SJSA1 (cell line): ENCODE results near the gene FGFR2. TPM values are rescaled to one million over a fixed set of nuclear protein-coding genes. Genes with fewer than 3 reads are reported as not detected.

ENCODE experiments used
- DNase-seq, 2 experiments: peaks; one replicate each; pipeline ENCODE4 v3.0.0-alpha.2; 2015 to 2020; ENCODE audit warnings: low spot score in 2 of 2, low read depth in 1 of 2
- H3K27ac ChIP-seq: fragments of 250-450 bp; sonication (Bioruptor Pico); 2 replicates; pipeline ENCODE4 v1.5.1; 2020; ENCODE audit warnings: mild to moderate bottlenecking, moderate library complexity
- H3K27me3 ChIP-seq: fragments of 250-450 bp; sonication (Bioruptor Pico); replicated peaks from 2 replicates; pipeline ENCODE4 v1.5.1; 2020; ENCODE audit warnings: mild to moderate bottlenecking, moderate library complexity
- H3K36me3 ChIP-seq: fragments of 250-450 bp; sonication (Bioruptor Pico); 2 replicates; pipeline ENCODE4 v1.5.1; 2020; ENCODE audit warnings: mild to moderate bottlenecking
- H3K4me1 ChIP-seq: fragments of 250-450 bp; sonication (Bioruptor Pico); replicated peaks from 2 replicates; pipeline ENCODE4 v1.6.1; 2021; ENCODE audit warnings: mild to moderate bottlenecking
- H3K4me3 ChIP-seq: fragments of 250-450 bp; sonication (Bioruptor Pico); 2 replicates; pipeline ENCODE4 v1.5.1; 2020; ENCODE audit warnings: mild to moderate bottlenecking
- H3K9me3 ChIP-seq: fragments of 250-450 bp; sonication (Bioruptor Pico); replicated peaks from 2 replicates; pipeline ENCODE4 v1.5.1; 2020; ENCODE audit warnings: mild to moderate bottlenecking
- total RNA-seq: library from RNA; depleted of rRNA; stranded (reverse); fragments of >200 nt; shearing (Covaris generic); gene quantifications from 2 replicates; pipeline ENCODE4 v1.2.3, GENCODE V29; 2014

Gene FGFR2
- total RNA-seq, 1 experiment from 2014 or later: 1.1 TPM

DNA sequence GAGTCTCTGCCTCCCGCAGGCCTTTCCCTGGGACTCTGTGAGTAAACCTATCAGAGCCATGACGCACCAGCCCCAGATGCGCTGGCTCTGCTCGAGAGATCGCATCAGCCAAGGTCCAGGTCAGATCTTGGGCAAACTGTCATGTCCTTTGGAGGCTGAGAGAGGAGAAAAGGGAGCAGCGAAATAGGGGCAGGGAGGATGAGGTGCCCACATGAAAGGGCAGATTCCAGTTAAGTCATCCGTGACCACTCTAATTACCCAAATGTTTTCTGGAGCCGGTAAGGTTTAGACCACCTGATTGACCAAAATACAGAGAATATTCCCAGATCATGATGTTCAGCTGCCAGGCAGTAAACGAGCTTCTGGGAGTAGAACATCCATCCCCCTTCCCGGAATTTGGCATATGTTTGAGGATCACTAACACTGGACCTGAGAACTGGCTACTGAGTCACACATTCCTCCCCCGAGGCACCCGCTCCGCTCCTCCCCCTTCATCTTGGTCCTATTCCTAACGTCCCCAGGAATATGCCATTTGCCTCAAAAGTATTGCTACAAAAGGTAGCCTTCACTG is 88.0 kb downstream of the FGFR2 start:
- no peaks in the 10 kb centered on the region for H3K27me3 ChIP-seq
- no peak for DNase-seq
- H3K9me3 ChIP-seq: no peaks in the 10 kb centered on the region

DNA sequence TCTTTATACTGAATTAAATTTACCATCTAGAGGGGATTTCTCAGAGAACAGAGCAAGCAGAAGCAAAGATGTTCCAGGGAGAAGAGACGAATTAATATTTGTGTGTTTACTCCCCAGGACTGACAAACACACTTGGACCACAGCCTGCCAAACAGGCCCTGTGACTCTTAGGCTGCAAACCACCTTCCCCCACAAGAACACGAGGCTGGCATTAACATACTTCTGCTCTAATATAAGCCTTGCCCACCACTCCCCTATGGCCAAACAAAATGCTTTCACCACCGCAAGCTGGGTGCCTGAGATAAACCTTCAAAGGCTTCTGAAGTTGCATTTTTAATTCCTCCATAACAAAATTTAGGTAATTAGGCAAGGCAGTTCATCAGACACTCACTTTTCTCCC is 88.4 kb downstream of the FGFR2 start:
- DNase-seq: no peak
- no peaks in the 10 kb centered on the region for H3K36me3 ChIP-seq

More for the DNA sequence above, 88.0 kb downstream of the FGFR2 start:
- H3K4me1 ChIP-seq: no peaks in the 10 kb centered on the region
- H3K4me3 ChIP-seq: no peak overlapping the region
- no peaks in the 10 kb centered on the region for H3K36me3 ChIP-seq
- H3K27ac ChIP-seq: no peak overlapping the region

DNA sequence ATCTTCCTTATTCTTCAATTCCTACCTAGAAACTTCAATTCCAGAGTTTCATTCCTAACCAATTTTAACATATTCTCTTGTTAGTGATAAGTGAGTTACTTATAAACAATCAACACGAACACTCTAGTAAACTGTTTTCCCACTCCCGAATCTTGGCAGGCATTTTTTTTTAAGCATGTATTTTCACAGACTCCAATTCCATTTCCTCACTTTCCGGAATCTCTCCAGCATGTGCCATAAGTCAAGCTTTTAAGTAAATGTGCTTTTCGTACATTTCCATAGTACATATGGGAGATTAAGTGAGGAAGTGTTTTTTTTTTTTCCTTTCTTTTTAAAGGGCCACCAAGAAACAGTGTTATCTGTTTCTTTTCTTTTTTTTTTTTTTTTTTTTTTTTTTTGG is 89.1 kb downstream of the FGFR2 start:
- Histone ChIP-seq H3K4me3 (no peak overlapping the region), H3K4me1 (no peaks in the 10 kb centered on the region), H3K27me3 (no peaks in the 10 kb centered on the region), H3K9me3 (no peaks in the 10 kb centered on the region; the same call in 1 of the 2 replicates), H3K36me3 (no peaks in the 10 kb centered on the region), H3K27ac (no peak overlapping the region)
- no peak for DNase-seq

More for the DNA sequence above, 88.4 kb downstream of the FGFR2 start:
- Histone ChIP-seq H3K27me3 (no peaks in the 10 kb centered on the region), H3K4me3 (no peak overlapping the region), H3K4me1 (no peaks in the 10 kb centered on the region), H3K27ac (no peak overlapping the region), H3K9me3 (no peaks in the 10 kb centered on the region; the same call in 1 of the 2 replicates)

DNA sequence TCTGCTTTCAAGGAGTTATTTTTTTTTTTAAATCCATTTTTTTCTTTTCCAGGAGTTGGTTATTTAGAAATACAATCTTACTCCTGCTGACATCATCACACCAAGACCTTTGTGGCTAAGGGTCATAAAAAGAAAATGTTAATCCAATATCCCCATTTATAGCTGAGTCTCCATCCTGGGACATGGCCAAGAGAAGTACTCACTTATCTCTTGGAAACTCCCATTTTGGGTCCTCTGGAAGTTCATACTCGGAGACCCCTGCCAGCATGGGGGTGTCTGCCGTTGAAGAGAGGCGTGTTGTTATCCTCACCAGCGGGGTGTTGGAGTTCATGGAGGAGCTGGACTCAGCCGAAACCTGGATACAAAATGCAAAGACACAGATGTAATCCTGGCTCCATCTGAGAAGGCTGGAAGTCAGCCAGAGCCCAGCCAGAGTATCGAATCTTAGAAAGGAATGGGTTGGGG is 94.6 kb downstream of the FGFR2 start:
- Histone ChIP-seq H3K27me3 (no peaks in the 10 kb centered on the region), H3K36me3 (no peaks in the 10 kb centered on the region), H3K4me1 (no peaks in the 10 kb centered on the region), H3K27ac (no peak overlapping the region), H3K4me3 (no peak overlapping the region), H3K9me3 (no peaks in the 10 kb centered on the region; the same call in none of the 2 replicates)
- DNase-seq: no peak

DNA sequence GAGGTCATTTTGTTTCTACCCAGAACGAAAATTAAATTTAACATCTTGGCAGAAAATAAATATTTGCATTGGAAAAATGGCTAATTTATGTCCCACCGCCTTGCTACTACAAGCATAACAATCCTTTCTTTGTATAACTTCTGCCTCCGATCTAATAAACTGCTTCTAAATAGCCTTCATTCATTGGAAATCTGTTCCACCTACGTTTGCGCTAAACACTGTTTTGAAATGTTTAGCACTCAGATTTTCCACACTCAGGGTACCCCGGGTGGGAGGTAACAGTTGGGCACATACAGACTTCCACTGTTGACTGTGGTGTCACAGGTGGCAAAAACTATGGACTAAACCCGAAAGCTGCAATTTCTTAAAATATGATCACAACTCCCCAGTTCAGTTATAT is 96.4 kb downstream of the FGFR2 start:
- no peak for DNase-seq
- no peak overlapping the region for H3K4me3 ChIP-seq
- no peaks in the 10 kb centered on the region for H3K27me3 ChIP-seq
- H3K36me3 ChIP-seq: no peaks in the 10 kb centered on the region
- H3K27ac ChIP-seq: no peak overlapping the region
- no peaks in the 10 kb centered on the region; the same call in none of the 2 replicates for H3K9me3 ChIP-seq
- H3K4me1 ChIP-seq: no peaks in the 10 kb centered on the region

GRCh38 chr10:121500701-121501332 is 97.4 kb downstream of the FGFR2 start:
- no peaks in the 10 kb centered on the region; the same call in none of the 2 replicates for H3K9me3 ChIP-seq
- no peaks in the 10 kb centered on the region for H3K27me3 ChIP-seq
- H3K4me3 ChIP-seq: no peak overlapping the region
- H3K27ac ChIP-seq: no peak overlapping the region
- no peaks in the 10 kb centered on the region for H3K4me1 ChIP-seq
- DNase-seq: no peak
- H3K36me3 ChIP-seq: no peaks in the 10 kb centered on the region

DNA sequence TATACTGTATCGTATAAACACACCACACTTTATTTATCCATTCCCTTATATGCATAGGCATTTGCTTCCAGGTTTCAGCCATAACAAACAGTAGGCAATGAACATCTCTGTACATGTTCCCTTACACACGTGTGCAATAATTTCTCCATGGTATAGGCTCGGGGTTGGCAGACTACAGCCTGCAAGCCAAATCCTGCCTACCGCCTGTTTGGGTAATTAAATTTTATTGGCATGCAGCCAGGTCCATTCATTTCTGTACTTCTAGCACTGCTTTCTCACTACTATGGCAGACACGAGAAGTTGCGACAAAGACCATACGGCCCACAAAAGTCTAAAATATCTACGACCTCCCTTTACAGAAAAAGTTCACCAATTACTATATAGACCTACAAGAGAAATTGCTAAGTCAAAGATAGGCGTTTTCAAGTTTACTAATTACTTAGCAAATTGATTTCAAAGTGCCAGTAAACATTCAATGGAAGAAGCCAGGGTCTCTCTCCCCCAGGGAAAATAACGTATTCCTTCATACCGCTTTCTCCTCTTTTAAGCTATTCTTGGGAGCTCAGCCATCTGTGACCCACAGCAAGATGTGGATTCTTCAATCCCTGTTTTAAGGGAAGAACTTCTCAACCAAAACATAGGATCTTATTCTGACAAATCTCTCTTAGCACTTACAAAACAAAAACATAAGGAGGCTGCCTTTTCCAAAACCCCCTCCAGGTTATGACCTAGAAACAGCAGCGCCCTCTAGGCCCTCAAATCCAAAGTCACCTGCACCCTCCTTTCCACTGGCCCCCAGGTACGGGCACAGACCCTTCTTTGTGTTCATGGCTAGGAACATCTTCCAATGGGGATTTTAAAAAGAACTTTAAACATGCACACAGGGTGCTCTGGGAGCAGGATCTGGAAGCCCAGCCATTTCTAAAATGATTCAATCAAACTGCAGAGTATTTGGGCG is 100.5 kb downstream of the FGFR2 start:
- H3K9me3 ChIP-seq: peaks cover 3% of the 10 kb centered on the region; the same call in 1 of the 2 replicates
- no peak overlapping the region for H3K4me3 ChIP-seq
- no peaks in the 10 kb centered on the region for H3K4me1 ChIP-seq
- no peaks in the 10 kb centered on the region for H3K27me3 ChIP-seq
- no peaks in the 10 kb centered on the region for H3K36me3 ChIP-seq
- no peak overlapping the region for H3K27ac ChIP-seq
- no peak for DNase-seq

- no peak overlapping the region for H3K4me3 ChIP-seq
- DNase-seq: no peak
- H3K27me3 ChIP-seq: no peaks in the 10 kb centered on the region
- no peaks in the 10 kb centered on the region for H3K4me1 ChIP-seq
- H3K36me3 ChIP-seq: no peaks in the 10 kb centered on the region
- no peak overlapping the region for H3K27ac ChIP-seq
- 0 out of 2 replicates have a peak, but pooled peaks cover 3% of the 10 kb centered on the region for H3K9me3 ChIP-seq
These were observed 102.5 kb downstream of the FGFR2 start for GRCh38 chr10:121495719-121496118.

DNA sequence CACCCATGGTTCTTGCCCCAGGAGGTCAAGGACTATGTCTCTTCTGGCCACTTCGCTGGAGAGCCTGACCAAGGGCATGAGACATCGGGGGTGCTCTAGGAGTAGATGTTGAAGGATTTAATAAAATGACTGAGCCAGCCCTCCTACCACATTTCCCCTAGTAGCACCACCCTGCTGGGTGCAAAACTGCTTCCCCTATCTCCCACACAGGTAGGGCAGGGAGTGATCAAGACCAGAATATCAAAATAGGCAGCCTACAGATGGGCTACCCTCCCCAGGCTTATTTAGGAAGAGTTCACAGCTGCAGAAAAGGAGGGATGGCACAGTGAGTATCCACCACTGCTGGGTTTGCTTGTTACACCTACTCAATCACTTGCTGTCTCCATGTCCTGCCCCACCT is 103.9 kb downstream of the FGFR2 start:
- Histone ChIP-seq H3K9me3 (0 out of 2 replicates have a peak, but pooled peaks cover 3% of the 10 kb centered on the region), H3K27me3 (no peaks in the 10 kb centered on the region), H3K4me3 (no peak overlapping the region), H3K36me3 (no peaks in the 10 kb centered on the region), H3K27ac (no peak overlapping the region), H3K4me1 (no peaks in the 10 kb centered on the region)
- no peak for DNase-seq

DNA sequence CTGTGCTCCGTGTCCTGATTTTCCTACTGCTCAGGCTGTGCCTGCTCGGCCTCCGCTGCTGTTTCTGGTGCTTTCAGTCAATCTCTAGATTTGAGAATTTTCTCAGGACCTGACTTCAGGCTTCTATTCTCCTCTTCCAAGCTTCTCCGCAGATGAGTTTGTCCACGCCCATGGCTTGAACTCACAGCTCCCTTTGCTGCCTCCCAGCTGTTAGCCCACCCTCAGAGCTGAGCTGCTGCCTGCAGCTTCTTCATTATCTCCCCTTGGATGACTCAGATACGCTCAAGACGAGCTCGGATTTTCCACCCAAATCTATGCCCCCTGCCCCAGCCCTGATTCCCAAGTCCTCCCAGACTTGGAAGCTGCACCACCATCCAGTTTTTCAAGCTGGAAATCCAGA is 104.7 kb downstream of the FGFR2 start:
- Histone ChIP-seq H3K4me3 (no peak overlapping the region), H3K27ac (no peak overlapping the region), H3K27me3 (no peaks in the 10 kb centered on the region), H3K4me1 (no peaks in the 10 kb centered on the region), H3K9me3 (0 out of 2 replicates have a peak, but pooled peaks cover 3% of the 10 kb centered on the region), H3K36me3 (no peaks in the 10 kb centered on the region)
- DNase-seq: no peak

DNA sequence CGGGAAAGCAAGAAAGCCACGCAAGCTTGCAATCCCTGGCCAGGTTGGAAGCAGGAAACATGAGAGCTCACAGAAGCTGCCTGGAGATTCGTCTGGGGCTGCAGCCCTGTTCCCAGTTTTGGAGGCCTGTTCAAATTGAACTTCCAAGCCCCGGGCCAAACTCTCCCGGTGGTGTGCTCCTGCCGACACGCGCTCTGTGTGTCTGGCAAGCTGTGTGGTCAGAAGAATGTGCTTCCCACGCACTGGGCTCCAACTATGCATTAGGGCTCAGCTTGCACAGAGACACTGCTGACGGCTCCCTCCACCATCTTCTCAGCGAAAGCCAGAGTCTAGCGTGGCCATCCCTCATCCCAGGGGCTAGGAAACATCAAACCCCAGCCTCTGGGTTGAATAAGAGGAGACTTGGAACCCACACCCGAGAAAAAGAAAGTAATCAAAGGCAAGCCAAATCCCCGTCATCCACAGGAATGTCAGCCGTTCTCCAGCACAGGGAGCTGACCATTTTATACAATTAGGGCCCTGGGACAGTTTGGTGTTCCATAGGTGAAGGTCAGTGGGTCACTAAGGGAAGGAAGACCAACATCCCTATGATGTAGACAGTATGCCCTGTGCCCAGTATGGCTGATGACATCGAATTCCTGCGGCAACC is 107.2 kb downstream of the FGFR2 start:
- no peak overlapping the region for H3K27ac ChIP-seq

DNA sequence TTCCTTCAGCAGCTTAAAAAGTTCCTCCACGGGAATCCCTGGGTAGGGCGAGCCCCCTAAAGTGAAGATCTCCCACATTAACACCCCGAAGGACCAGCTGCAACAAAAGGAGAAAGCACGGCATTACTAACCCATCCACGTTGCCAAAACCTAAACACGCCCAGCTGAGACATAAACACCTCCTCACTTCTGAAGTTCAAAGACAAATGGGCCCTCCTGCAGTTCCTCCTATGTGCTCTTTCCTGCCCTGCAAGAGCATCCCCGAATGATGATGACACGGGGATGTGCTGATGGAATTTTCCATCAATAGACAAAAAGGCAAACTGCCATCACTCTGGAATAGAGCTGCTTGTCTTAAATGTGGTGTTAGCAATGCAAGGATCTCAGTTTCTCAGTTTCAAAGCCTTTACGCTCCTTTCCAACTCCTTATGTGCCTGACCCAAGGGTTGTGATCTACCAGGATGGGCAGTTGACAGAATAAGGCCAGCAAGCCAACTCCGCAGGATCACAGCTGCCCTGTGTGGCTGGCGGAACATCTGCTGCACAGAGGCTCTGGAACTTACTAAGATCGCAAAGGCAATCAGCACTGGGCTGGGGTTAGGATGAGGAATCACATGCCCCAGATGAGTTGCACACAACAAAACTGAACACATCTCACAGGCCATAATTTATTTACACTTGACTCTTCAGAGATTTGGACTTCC is 112.7 kb downstream of the FGFR2 start:
- no peak for DNase-seq
- no peak overlapping the region for H3K4me3 ChIP-seq
- no peaks in the 10 kb centered on the region for H3K27me3 ChIP-seq

More for the DNA sequence above, 107.2 kb downstream of the FGFR2 start:
- Histone ChIP-seq H3K4me3 (no peak overlapping the region), H3K27me3 (no peaks in the 10 kb centered on the region), H3K4me1 (no peaks in the 10 kb centered on the region), H3K36me3 (no peaks in the 10 kb centered on the region), H3K9me3 (0 out of 2 replicates have a peak, but pooled peaks cover 8% of the 10 kb centered on the region)
- no peak for DNase-seq

DNA sequence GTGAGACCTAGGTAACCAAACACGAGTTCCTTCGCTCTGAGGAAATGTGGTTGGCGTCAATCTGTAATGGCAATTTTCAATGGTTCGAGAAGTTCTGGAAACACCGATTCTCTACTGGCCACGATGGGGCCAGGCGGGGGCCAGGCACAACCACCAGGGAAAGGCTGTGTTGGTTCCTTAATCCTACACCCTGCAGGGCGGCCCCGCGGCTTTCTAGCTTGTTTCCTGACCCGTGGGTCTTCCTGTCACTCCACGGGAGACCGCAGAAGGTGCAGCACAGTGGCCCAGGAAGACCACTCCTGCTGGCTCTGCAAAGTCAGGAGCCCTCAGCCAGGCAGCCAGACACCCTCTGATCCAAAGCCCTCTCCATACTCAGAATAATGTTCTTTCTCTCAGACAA is 113.4 kb downstream of the FGFR2 start:
- no peak for DNase-seq
- no peaks in the 10 kb centered on the region for H3K27me3 ChIP-seq
- H3K36me3 ChIP-seq: no peaks in the 10 kb centered on the region
- 0 out of 2 replicates have a peak, but pooled peaks cover 6% of the 10 kb centered on the region for H3K9me3 ChIP-seq
- no peak overlapping the region for H3K4me3 ChIP-seq
- no peak overlapping the region for H3K27ac ChIP-seq
- H3K4me1 ChIP-seq: no peaks in the 10 kb centered on the region

More for the DNA sequence above, 112.7 kb downstream of the FGFR2 start:
- 0 out of 2 replicates have a peak, but pooled peaks cover 6% of the 10 kb centered on the region for H3K9me3 ChIP-seq
- no peaks in the 10 kb centered on the region for H3K4me1 ChIP-seq
- H3K27ac ChIP-seq: no peak overlapping the region
- H3K36me3 ChIP-seq: no peaks in the 10 kb centered on the region
